H9 (cell line): ENCODE results near the gene ADI1. TPM values are rescaled to one million over a fixed set of nuclear protein-coding genes. Genes with fewer than 3 reads are reported as not detected.
A peak's percentile ranks its signal among the peaks of the same experiment; 100 is the strongest.

Source experiments
- DNase-seq: peaks from one replicate; pipeline ENCODE4 v3.0.0-alpha.2; 2017
- H2AFZ ChIP-seq: one replicate; pipeline ENCODE4 v1.6.1; 2013; ENCODE audit warnings: mild to moderate bottlenecking, low read length, control low read depth, moderate library complexity
- H2AK5ac ChIP-seq: 2 replicates; pipeline ENCODE4 v1.6.1; 2013; ENCODE audit warnings: low read length, control low read depth, mixed read lengths; ENCODE audit not compliant: insufficient read length
- H2BK120ac ChIP-seq: one replicate; pipeline ENCODE4 v1.6.1; 2013; ENCODE audit warnings: low read depth, mild to moderate bottlenecking, low read length, control low read depth, inconsistent platforms; ENCODE audit not compliant: poor library complexity, severe bottlenecking
- H2BK12ac ChIP-seq: 2 replicates; pipeline ENCODE4 v1.6.1; 2013; ENCODE audit warnings: low read length, control low read depth, mixed read lengths, low read depth; ENCODE audit not compliant: insufficient read length
- H2BK15ac ChIP-seq: 2 replicates; pipeline ENCODE4 v1.6.1; 2013; ENCODE audit warnings: low read depth, low read length, control low read depth
- H2BK20ac ChIP-seq: one replicate; pipeline ENCODE4 v1.6.1; 2013; ENCODE audit warnings: low read depth, mild to moderate bottlenecking, low read length, control low read depth, inconsistent platforms; ENCODE audit not compliant: poor library complexity, severe bottlenecking
- H2BK5ac ChIP-seq: 2 replicates; pipeline ENCODE4 v1.6.1; 2013; ENCODE audit warnings: low read length, control low read depth, mixed read lengths; ENCODE audit not compliant: insufficient read length
- H3K14ac ChIP-seq: 2 replicates; pipeline ENCODE4 v1.6.1; 2013; ENCODE audit warnings: low read length, control low read depth; ENCODE audit not compliant: insufficient read depth
- H3K18ac ChIP-seq: 2 replicates; pipeline ENCODE4 v1.6.1; 2013; ENCODE audit warnings: low read depth, mild to moderate bottlenecking, mixed read lengths, low read length, control low read depth; ENCODE audit not compliant: insufficient read length
- H3K23ac ChIP-seq: 2 replicates; pipeline ENCODE4 v1.6.1; 2013; ENCODE audit warnings: low read length, control low read depth, mixed read lengths, low read depth; ENCODE audit not compliant: insufficient read length
- H3K23me2 ChIP-seq: 2 replicates; pipeline ENCODE4 v1.6.1; 2013; ENCODE audit warnings: low read depth, mild to moderate bottlenecking, mixed read lengths, low read length, control low read depth; ENCODE audit not compliant: insufficient read length, poor library complexity, severe bottlenecking
- H3K27ac ChIP-seq: 2 replicates; pipeline ENCODE4 v1.5.1; 2013; ENCODE audit warnings: low read length, control low read depth, mixed read lengths, low read depth; ENCODE audit not compliant: insufficient read length
- H3K27me3 ChIP-seq: 2 replicates; pipeline ENCODE4 v1.6.1; 2013; ENCODE audit warnings: low read length, control low read depth, inconsistent platforms; ENCODE audit not compliant: insufficient read depth
- H3K4ac ChIP-seq: 2 replicates; pipeline ENCODE4 v1.6.1; 2013; ENCODE audit warnings: low read depth, mild to moderate bottlenecking, control low read depth, inconsistent platforms, low read length, moderate library complexity
- H3K4me1 ChIP-seq: 2 replicates; pipeline ENCODE4 v1.6.1; 2013; ENCODE audit warnings: low read length, control low read depth, inconsistent platforms; ENCODE audit not compliant: insufficient read depth
- H3K4me2 ChIP-seq: 2 replicates; pipeline ENCODE4 v1.6.1; 2013; ENCODE audit warnings: low read length, control low read depth, mixed read lengths; ENCODE audit not compliant: insufficient read length, insufficient read depth
- H3K56ac ChIP-seq: 2 replicates; pipeline ENCODE4 v1.6.1; 2013; ENCODE audit warnings: low read depth, mild to moderate bottlenecking, mixed read lengths, low read length, control low read depth; ENCODE audit not compliant: insufficient read length
- H3K79me1 ChIP-seq: 2 replicates; pipeline ENCODE4 v1.6.1; 2013; ENCODE audit warnings: low read depth, mild to moderate bottlenecking, moderate library complexity, low read length, control low read depth, inconsistent platforms; ENCODE audit not compliant: insufficient read depth, poor library complexity, severe bottlenecking
- H3K79me2 ChIP-seq: 2 replicates; pipeline ENCODE4 v1.6.1; 2013; ENCODE audit warnings: low read length, control low read depth, inconsistent platforms; ENCODE audit not compliant: insufficient read depth
- H3K9ac ChIP-seq: 2 replicates; pipeline ENCODE4 v1.6.1; 2013; ENCODE audit warnings: low read length, control low read depth, mixed read lengths; ENCODE audit not compliant: insufficient read length; ENCODE audit errors: extremely low read depth
- H3K9me3 ChIP-seq: one replicate; pipeline ENCODE4 v1.6.1; 2013; ENCODE audit warnings: low read depth, low read length, inconsistent platforms; ENCODE audit not compliant: control insufficient read depth
- H3T11ph ChIP-seq: one replicate; pipeline ENCODE4 v1.6.1; 2013; ENCODE audit warnings: mild to moderate bottlenecking, low read length, control low read depth, inconsistent platforms
- H4K20me1 ChIP-seq: one replicate; pipeline ENCODE4 v1.6.1; 2013; ENCODE audit not compliant: control insufficient read depth, insufficient read length, insufficient read depth
- H4K5ac ChIP-seq: 2 replicates; pipeline ENCODE4 v1.6.1; 2013; ENCODE audit warnings: low read depth, mild to moderate bottlenecking, mixed read lengths, low read length, control low read depth; ENCODE audit not compliant: insufficient read length
- H4K8ac ChIP-seq: replicated peaks from 2 replicates; pipeline ENCODE4 v1.6.1; 2013; ENCODE audit warnings: low read length, control low read depth, mixed read lengths, low read depth; ENCODE audit not compliant: insufficient read length
- H4K91ac ChIP-seq: 2 replicates; pipeline ENCODE4 v1.6.1; 2013; ENCODE audit warnings: low read depth, mild to moderate bottlenecking, moderate library complexity, mixed read lengths, low read length, control low read depth; ENCODE audit not compliant: insufficient read length
- H3K27ac Mint-ChIP-seq, 3 experiments: 2 replicates in 2 of 3; 3 replicates in 1 of 3; pipeline ENCODE4 v1.8.0; 2020 to 2021; ENCODE audit warnings: mixed read lengths in 3 of 3, mild to moderate bottlenecking in 1 of 3, moderate library complexity in 1 of 3
- H3K27me3 Mint-ChIP-seq: 2 replicates; pipeline ENCODE4 v1.8.0; 2021; ENCODE audit warnings: low read depth, mild to moderate bottlenecking, moderate library complexity, mixed read lengths
- H3K36me3 Mint-ChIP-seq, 3 experiments: 2 replicates in 2 of 3; 3 replicates in 1 of 3; pipeline ENCODE4 v1.8.0; 2020 to 2021; ENCODE audit warnings: low read depth in 3 of 3, mixed read lengths in 3 of 3; ENCODE audit not compliant: insufficient read depth in 1 of 3
- H3K4me1 Mint-ChIP-seq, 2 experiments: 2 replicates each; pipeline ENCODE4 v1.8.0; 2020; ENCODE audit warnings: mixed read lengths in 2 of 2
- H3K4me3 Mint-ChIP-seq, 2 experiments: 2 replicates in 1 of 2; 3 replicates in 1 of 2; pipeline ENCODE4 v1.8.0; 2020 to 2021; ENCODE audit warnings: mild to moderate bottlenecking in 2 of 2, mixed read lengths in 2 of 2, moderate library complexity in 1 of 2
- H3K9me3 Mint-ChIP-seq, 2 experiments: 2 replicates in 1 of 2; 3 replicates in 1 of 2; pipeline ENCODE4 v1.8.0; 2020; ENCODE audit warnings: mild to moderate bottlenecking in 2 of 2, mixed read lengths in 2 of 2, moderate library complexity in 1 of 2
- CTCF ChIP-seq: fragments of 200-600 bp; sonication (generic); conservative IDR thresholded peaks from 3 replicates; pipeline ENCODE4 v1.8.0; 2021; ENCODE audit warnings: antibody characterized with exemption, mild to moderate bottlenecking
- WGBS: extraction: QIAGEN DNeasy Blood & Tissue Kit; methylation state at CpG from one replicate; pipeline ENCODE4 v1.1.7; 2013; ENCODE audit warnings: missing lambda C conversion rate, low lambda C conversion rate, mixed read lengths; ENCODE audit not compliant: insufficient read length; ENCODE audit errors: extremely low coverage; 5-methylcytosine and 5-hydroxymethylcytosine counted together
- total RNA-seq: library from RNA; stranded (reverse); gene quantifications from 2 replicates; pipeline ENCODE4 v1.2.1, GENCODE V29; 2021

The ADI1 gene
- total RNA-seq, 1 experiment from 2014 or later: 23.4 TPM

DNA sequence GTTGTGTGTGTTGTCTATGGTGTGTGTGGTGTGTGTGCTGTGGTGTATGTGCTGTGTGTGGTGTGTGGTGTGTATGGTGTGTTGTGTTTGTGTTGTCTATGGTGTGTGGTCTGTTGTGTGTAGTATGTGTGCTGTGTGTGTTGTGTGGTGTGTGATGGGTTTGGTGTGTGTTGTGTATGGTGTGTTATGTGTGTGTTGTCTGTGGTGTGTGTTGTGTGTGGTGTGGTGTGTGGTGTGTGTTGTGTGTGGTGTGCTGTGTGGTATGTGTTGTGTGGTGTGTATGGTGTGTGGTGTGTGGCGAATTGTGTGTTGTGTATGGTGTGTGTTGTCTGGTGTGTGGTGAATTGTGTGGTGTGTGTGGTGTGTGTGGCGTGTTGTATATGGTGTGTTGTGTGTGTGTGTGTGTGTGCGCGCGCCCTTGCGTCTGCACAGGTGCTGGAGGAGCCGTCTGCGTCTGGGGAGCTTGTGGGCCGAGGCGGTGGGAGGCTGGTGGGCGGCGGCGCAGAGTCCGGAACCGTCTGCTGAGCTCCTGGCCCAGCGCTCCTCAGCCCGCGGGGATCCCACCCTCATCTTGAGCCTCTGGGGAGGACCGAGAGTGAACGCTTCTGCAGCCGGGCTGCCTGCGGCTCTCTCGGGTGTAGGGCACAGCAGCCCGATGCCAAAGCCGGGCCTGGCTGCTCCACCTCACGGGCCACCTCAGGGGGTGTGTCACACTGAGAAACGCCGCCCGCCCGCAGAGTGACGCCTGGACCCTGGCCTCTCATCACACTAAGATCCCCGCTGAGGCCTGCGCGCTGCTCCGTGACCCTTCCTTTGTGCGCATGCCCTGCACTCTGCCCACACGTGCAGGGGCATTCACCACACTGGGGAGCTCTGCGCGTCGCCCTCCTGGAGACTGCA is 8.8 kb upstream of the ADI1 start:
- peak overlapping the region; percentile 21 for H4K8ac ChIP-seq
- H2AFZ ChIP-seq: no peak overlapping the region
- no peak overlapping the region for H3K23ac ChIP-seq
- H2BK15ac ChIP-seq: no peak overlapping the region
- no peak overlapping the region for H2BK20ac ChIP-seq
- H3K14ac ChIP-seq: no peak overlapping the region
- H3K27ac ChIP-seq: no peak overlapping the region
- H3K27me3 ChIP-seq: no peaks in the 10 kb centered on the region
- Mint-ChIP-seq H3K4me3 (no peak overlapping the region), H3K27ac (no peak overlapping the region), H3K36me3 (no peaks in the 10 kb centered on the region), H3K27me3 (no peaks in the 10 kb centered on the region; the same call in 1 of the 2 replicates), H3K9me3 (no peaks in the 10 kb centered on the region; a peak in 1 of 5 replicates), H3K4me1 (no peaks in the 10 kb centered on the region; a peak in 1 of 4 replicates)
- no peaks in the 10 kb centered on the region for H3K4me1 ChIP-seq
- H4K20me1 ChIP-seq: no peaks in the 10 kb centered on the region
- peak overlapping the region; percentile 4 for H3K56ac ChIP-seq
- no peak overlapping the region for H4K91ac ChIP-seq
- no peak overlapping the region for H3T11ph ChIP-seq
- no peak overlapping the region for H2AK5ac ChIP-seq
- no peak overlapping the region for H2BK120ac ChIP-seq
- TF ChIP-seq CTCF: no peak
- peak overlapping the region; percentile 12 for H3K18ac ChIP-seq
- peak overlapping the region; percentile 25 for H4K5ac ChIP-seq
- H3K4me2 ChIP-seq: no peak overlapping the region
- H3K4ac ChIP-seq: no peak overlapping the region
- no peaks in the 10 kb centered on the region for H3K79me2 ChIP-seq
- 100% methylated on average over 1 of the region's 40 CpGs for WGBS
- H3K79me1 ChIP-seq: no peaks in the 10 kb centered on the region
- H3K23me2 ChIP-seq: no peaks in the 10 kb centered on the region
- H3K9ac ChIP-seq: no peak overlapping the region
- no peak overlapping the region for H2BK12ac ChIP-seq
- no peak for DNase-seq
- no peak overlapping the region for H2BK5ac ChIP-seq
- H3K9me3 ChIP-seq: no peaks in the 10 kb centered on the region
